ENCODE data around the gene SLTM. TPM values are rescaled to one million over a fixed set of nuclear protein-coding genes. Genes with fewer than 3 reads are reported as not detected.
"Not testable (repeated sequence)": the region's sequence is repeated elsewhere in the genome, so short reads cannot be mapped to it uniquely, and the experiment has no call there.

Gene SLTM
- polyA plus RNA-seq, 1 donor (not counting 4 experiments of a cell fraction or from before 2014, with no cell fraction given), result 58.9 TPM

DNA sequence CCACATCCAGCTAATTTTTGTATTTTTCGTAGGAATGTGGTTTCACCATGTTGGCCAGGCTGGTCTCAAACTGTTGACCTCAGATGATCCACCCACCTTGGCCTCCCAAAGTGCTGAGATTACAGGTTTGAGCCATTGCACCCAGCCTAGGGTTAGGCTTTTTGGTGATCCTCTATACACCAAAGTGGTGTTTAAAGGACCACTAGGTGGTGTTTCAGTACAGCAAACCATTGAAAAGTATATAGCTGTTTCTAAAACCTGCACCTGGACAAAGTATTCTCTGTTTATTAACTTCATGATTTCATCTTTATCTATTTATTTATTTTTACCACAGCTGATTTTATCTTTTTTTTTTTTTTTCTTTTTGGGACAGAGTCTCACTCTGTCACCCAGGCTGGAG, 94.0 kb downstream of the SLTM start:
- no peak for FAIRE-seq

DNA sequence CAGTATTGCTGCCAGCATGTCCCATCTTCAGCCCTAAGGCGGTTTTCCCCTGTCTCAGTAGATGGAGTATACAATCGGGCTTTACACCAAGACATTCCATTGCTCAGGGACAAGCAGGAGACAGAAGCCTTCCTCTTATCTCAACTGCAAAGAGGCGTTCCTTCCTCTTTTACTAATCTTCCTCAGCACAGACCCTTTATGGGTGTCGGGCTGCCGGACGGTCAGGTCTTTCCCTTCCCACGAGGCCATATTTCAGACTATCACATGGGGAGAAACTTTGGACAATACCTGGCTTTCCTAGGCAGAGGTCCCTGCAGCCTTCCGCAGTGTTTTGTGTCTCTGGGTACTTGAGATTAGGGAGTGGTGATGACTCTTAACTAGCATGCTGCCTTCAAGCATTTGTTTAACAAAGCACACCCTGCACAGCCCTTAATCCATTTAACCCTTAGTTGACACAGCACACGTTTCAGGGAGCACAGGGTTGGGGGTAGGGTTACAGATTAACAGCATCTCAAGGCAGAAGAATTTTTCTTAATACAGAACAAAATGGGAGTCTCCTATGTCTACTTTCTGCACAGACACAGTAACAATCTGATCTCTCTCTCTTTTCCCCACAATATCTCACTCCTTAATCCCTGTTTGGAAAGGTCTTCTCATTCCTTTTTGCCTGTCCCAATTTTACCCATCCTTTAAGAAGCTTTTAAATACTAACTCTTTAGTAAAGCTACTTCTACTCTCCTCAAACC, 99.6 kb downstream of the SLTM start:
- H3K4me2 ChIP-seq (ENCODE audit: control insufficient read depth, extremely low read depth, insufficient read depth, low read depth, low read length); H3K9me1 ChIP-seq (ENCODE audit: control insufficient read depth, extremely low read depth, insufficient read depth, low read length); FAIRE-seq; H3K4me1 ChIP-seq (ENCODE audit: control insufficient read depth, extremely low read depth, insufficient read depth, low read length); H3K27me3 ChIP-seq (ENCODE audit: control insufficient read depth, extremely low read depth, insufficient read depth, low read length); H3K9ac ChIP-seq (ENCODE audit: control insufficient read depth, extremely low read depth, insufficient read depth, low read length); H3K79me2 ChIP-seq (ENCODE audit: control insufficient read depth, insufficient read depth, low read length); DNase-seq (ENCODE audit: low read depth, low spot score); H2AFZ ChIP-seq (ENCODE audit: control insufficient read depth, low read length); dilution Hi-C loops (cut with MboI; ENCODE audit: extremely low pct_ligation_motif_present, low sequenced_read_pairs); H3K9me3 ChIP-seq (ENCODE audit: control insufficient read depth, low read depth, low read length); H3K27ac ChIP-seq (ENCODE audit: control insufficient read depth, insufficient read depth, low read length); H4K20me1 ChIP-seq (ENCODE audit: control insufficient read depth, extremely low read depth, insufficient read depth, low read length); H3K4me3 ChIP-seq (ENCODE audit: control insufficient read depth in 2 of 3, extremely low read depth in 1 of 3, insufficient read depth in 2 of 3, low read depth in 1 of 3, low read length in 3 of 3): not testable (repeated sequence)
- H3K36me3 ChIP-seq (ENCODE audit: control insufficient read depth in 2 of 2, extremely low read depth in 1 of 2, insufficient read depth in 2 of 2, low read length in 2 of 2), result peaks cover 3 to 16% of the 10 kb centered on the region in 2 experiments

More for the DNA sequence above, 94.0 kb downstream of the SLTM start:
- Histone ChIP-seq H4K20me1 (ENCODE audit: control insufficient read depth, extremely low read depth, insufficient read depth, low read length) (no peaks in the 10 kb centered on the region), H3K4me3 (ENCODE audit: control insufficient read depth in 2 of 3, extremely low read depth in 1 of 3, insufficient read depth in 2 of 3, low read depth in 1 of 3, low read length in 3 of 3) (no peak overlapping the region), H3K79me2 (ENCODE audit: control insufficient read depth, insufficient read depth, low read length) (no peaks in the 10 kb centered on the region), H3K4me1 (ENCODE audit: control insufficient read depth, extremely low read depth, insufficient read depth, low read length) (no peaks in the 10 kb centered on the region), H3K9ac (ENCODE audit: control insufficient read depth, extremely low read depth, insufficient read depth, low read length) (no peak overlapping the region), H3K9me1 (ENCODE audit: control insufficient read depth, extremely low read depth, insufficient read depth, low read length) (no peaks in the 10 kb centered on the region), H3K4me2 (ENCODE audit: control insufficient read depth, extremely low read depth, insufficient read depth, low read depth, low read length) (no peak overlapping the region), H2AFZ (ENCODE audit: control insufficient read depth, low read length) (no peak overlapping the region), H3K36me3 (ENCODE audit: control insufficient read depth in 2 of 2, extremely low read depth in 1 of 2, insufficient read depth in 2 of 2, low read length in 2 of 2) (peaks cover 0 to 6% of the 10 kb centered on the region in 2 experiments), H3K27me3 (ENCODE audit: control insufficient read depth, extremely low read depth, insufficient read depth, low read length) (no peaks in the 10 kb centered on the region), H3K27ac (ENCODE audit: control insufficient read depth, insufficient read depth, low read length) (no peak overlapping the region), H3K9me3 (ENCODE audit: control insufficient read depth, low read depth, low read length) (no peaks in the 10 kb centered on the region)
- dilution Hi-C loops (cut with MboI; ENCODE audit: extremely low pct_ligation_motif_present, low sequenced_read_pairs), result no loop called here
- DNase-seq (ENCODE audit: low read depth, low spot score), result no peak
- TF ChIP-seq, protein P1, sequence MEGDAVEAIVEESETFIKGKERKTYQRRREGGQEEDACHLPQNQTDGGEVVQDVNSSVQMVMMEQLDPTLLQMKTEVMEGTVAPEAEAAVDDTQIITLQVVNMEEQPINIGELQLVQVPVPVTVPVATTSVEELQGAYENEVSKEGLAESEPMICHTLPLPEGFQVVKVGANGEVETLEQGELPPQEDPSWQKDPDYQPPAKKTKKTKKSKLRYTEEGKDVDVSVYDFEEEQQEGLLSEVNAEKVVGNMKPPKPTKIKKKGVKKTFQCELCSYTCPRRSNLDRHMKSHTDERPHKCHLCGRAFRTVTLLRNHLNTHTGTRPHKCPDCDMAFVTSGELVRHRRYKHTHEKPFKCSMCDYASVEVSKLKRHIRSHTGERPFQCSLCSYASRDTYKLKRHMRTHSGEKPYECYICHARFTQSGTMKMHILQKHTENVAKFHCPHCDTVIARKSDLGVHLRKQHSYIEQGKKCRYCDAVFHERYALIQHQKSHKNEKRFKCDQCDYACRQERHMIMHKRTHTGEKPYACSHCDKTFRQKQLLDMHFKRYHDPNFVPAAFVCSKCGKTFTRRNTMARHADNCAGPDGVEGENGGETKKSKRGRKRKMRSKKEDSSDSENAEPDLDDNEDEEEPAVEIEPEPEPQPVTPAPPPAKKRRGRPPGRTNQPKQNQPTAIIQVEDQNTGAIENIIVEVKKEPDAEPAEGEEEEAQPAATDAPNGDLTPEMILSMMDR (optimal IDR thresholded peaks at IDR 0.05 in 1 of 3, IDR thresholded peaks at IDR 0.05 in 1 of 3, conservative IDR thresholded peaks at IDR 0.05 in 1 of 3; ENCODE audit: extremely low read depth in 1 of 3, insufficient read depth in 2 of 3, low read length in 3 of 3), result peak in 1 of 3 experiments; percentile 22
- no peak for TF ChIP-seq EZH2 (IDR thresholded peaks at IDR 0.05; ENCODE audit: low read length)

All from keratinocyte (primary cell).